GM12874 (cell line): ENCODE results near the gene CMTM4.

Experiments
- TF ChIP-seq, protein P1 (sequence below): IDR thresholded peaks from 2 replicates; pipeline ENCODE4 v1.5.1; 2011; ENCODE audit warnings: low read depth, mild to moderate bottlenecking, control low read depth, low read length, moderate library complexity; ENCODE audit not compliant: insufficient read depth

Gene CMTM4

DNA sequence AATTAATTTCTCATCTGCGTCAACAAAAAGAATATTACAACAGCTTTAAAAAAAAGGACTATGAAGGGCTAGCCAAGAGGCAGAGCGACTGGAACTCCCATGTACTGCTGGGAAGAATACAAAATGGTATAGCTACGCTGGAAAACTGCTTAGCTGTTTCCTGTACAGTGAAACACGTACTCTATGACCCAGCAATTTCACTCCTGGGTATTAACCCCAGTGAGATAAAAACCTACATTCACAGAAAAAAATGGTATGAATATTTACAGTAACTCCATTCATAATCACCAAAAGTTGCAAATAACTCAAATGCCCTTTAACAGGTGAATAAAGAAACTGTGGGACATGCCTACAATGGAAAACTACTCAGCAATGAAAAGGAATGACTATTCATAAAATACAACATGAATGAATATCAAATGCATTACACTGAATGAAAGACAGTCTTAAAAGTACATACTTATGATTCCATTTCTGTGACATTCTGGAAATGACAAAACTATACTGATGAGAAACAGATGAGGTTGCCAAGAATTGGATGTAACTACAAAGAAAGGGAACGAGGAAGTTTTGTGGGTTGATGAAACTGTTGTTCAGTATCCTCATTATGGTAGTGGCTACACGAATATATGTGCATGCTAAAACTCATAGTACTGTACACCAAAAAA is 27.6 kb downstream of the CMTM4 start:
- TF ChIP-seq, protein P1, sequence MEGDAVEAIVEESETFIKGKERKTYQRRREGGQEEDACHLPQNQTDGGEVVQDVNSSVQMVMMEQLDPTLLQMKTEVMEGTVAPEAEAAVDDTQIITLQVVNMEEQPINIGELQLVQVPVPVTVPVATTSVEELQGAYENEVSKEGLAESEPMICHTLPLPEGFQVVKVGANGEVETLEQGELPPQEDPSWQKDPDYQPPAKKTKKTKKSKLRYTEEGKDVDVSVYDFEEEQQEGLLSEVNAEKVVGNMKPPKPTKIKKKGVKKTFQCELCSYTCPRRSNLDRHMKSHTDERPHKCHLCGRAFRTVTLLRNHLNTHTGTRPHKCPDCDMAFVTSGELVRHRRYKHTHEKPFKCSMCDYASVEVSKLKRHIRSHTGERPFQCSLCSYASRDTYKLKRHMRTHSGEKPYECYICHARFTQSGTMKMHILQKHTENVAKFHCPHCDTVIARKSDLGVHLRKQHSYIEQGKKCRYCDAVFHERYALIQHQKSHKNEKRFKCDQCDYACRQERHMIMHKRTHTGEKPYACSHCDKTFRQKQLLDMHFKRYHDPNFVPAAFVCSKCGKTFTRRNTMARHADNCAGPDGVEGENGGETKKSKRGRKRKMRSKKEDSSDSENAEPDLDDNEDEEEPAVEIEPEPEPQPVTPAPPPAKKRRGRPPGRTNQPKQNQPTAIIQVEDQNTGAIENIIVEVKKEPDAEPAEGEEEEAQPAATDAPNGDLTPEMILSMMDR = no peak

DNA sequence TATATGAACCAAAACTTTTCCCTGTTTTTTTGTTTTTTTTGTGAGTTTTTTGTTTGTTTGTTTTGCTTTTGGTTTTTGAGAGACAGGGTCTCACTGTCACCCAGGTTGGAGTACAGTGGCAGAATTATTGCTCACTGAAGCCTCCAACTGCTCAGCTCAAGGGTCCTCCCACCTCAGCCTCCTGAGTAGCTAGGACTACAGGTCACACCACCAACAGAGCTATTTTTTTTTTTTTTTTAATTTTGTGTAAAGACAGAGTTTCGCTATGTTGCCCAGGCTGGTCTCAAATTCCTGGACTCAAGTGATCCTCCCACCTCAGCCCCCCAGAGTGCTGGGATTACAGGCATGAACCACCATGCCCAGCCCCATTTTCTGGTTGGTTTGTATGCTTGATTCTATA is 28.6 kb downstream of the CMTM4 start:
- TF ChIP-seq, protein P1 = no peak

DNA sequence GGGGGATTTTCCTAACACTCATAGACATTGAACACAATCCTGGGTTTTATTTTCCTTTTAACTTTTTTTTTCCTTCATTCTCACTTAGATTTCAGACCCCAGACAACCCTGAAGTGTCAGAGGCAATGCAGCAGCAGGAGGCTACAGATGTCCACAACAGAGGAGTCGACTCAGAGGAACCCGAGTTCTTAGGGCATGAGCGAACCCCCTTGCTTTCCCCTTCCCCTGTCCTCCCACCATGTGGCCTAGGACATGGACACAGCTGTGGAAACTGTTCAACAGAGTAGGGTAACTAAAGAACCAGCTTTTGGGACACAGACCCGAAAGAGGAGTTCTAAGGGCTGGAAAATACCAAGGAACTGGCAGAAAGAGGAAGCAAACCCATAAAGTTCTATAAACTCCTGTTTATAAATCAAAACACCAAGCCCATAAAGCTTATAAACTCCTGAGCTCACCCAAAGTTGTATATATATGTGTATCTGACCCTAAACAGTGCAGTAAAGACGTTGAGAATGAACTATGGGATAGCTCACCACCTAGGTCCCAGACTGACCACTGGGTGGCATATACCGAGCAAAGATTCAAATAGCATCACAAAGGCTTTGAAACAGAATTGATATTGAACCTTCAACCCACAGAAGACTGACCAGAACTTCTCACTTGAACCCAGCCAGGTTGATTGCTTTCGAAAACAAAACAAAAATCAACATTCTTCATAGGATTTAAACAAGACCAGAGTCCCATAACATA is 33.9 kb downstream of the CMTM4 start:
- TF ChIP-seq, protein P1 = peak; percentile 44; the same call in 1 of the 2 replicates

DNA sequence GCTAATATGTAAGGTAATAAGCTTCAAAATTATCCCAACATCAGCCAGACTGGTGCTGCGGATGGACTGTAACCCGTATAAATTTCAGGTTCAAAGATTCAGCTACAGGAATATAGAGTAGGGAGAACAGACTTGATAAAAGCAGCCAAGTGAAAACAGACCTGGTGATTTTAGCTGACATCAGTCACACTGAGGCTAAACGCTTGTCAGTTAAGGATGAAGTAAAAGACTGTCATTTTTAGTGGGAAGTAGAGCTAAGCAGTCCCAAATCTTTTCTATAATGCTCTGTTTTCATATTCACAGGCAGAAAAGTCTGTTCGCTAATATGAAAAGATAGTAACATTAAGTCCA is 35.4 kb downstream of the CMTM4 start:
- TF ChIP-seq, protein P1 = no peak

DNA sequence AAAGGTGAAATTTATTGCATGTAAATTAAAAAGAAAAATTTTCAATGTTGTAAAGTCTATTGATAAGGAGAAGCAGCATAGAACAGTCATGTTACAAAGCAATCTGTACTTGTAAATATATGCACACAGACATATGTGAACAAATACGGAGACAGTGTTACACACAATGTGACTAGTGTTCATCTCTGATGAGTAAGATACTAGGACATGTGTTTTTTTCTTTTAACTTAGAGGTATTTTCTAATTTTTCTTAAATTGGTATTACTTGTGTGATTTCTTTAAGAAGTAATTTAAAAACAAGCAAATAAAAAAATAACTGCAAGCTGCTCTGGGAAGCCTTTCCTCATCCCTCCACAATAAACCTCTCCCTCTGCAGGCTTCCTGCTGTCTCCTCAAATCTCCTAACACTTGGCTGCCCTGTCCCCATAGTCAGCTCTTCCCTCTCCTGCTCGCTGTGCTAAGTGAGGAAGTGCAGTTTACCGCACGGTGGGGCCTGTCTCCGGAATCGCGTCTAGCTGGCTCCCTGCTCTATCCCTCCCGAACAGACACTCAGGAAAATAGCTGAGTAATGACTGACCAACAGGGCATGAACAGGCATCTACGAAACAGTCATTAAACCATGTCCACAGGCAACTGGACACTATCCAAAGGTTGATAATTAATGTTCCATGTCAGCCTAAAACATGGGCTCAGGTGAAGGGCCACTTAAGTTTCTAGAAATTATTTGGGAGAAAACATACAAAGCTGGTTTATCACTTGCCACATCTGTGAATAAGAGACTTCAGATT is 35.9 kb downstream of the CMTM4 start:
- TF ChIP-seq, protein P1 = no peak

DNA sequence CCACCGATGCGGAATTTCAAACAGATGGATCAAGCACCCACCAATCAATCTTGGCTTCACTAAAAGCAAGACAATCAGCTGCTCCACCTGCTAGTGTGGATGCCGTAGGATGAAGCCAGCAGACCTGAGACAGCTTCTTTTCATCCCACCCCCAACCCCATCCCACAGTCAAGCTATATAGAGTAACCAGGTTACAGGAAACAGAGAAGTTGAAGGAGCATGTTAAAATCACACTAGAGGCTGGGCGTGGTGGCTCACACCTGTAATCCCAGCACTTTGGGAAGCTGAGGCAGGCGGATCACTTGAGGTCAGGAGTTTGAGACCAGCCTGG is 37.7 kb downstream of the CMTM4 start:
- TF ChIP-seq, protein P1 = no peak

DNA sequence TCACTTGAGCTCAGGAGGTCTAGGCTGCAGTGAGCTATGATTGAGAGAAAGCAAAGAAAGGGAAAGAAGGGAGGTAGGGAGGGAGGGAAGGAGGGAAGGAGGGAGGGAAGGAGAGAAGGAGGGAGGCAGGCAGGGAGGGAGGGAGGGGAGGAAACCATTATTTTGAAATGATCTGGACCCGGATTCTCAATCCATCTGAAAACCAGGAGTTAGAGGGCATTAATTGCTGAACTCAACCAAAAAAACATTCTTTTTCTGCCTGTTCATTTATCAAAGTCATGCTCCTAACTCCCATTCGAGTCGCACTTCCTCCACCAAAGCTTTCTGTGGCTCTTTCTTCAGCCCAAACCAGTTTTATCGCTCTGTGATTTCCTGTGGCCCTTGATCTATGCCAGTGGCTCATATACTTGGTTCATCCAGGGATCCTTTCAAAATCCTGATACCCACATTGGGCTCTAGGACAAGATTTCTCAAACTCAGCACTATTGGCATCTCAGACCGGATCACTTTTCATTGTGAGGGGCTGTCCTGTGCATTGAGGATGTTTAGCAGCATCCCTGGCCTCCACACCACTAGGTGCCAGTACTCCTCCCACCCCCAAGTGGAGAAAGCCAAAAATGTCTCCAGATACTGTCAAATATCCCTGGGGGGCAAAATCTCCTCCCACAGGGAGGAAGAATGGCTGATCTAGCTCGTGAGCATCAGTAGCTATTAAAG is 38.2 kb downstream of the CMTM4 start:
- TF ChIP-seq, protein P1 = 0 out of 2 replicates have a peak, but pooled peaks have one; percentile 3
